Measurements from ENCODE around the gene NFASC. TPM values are rescaled to one million over a fixed set of nuclear protein-coding genes. Genes with fewer than 3 reads are reported as not detected.
A peak's percentile ranks its signal among the peaks of the same experiment; 100 is the strongest.

NFASC gene
- total and polyA plus RNA-seq, 2 donors (not counting 3 experiments of a cell fraction or from before 2014, with no cell fraction given): not detected

DNA sequence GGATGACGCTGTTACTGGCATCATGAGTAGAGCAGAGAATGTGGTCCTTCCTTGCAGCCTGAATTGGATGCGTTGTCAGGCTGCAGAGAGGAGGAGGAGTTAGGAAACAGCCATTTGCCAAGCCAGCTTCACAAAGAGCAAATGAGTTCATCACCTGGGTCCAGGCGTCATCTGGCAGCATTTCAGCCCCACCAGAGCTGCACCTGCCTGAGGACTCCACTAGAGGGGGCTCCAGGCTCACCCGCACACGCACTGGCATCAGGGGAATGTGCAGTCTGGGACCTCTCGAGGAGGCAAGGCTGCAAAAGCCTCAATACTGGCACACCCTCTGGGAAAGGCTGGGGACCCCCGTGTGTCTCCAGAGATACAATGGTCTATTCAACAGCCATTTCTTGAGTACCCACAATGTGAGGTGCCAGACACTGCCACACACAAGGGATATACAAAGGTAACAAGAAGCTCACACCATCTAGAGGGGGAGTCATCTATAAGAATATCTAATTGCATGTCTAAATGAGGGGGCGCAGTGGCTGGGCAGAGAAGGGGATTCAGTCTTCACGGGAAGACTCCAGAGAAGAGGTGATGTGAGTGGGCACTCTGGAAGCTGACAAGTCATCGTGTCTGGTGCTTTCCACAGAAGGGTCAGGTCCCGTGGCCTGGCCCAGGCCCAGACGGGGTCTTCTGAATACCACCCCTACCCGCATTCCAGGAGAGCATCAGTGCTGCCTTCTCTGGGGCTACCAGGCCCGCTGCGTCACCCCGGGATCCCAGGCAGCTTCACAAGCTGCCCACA is 118.8 kb downstream of the NFASC start:
- FAIRE-seq: peak; percentile 80
- ChIA-PET CTCF (interaction anchor here (0.6 to 8.7 kb wide), 32 partner anchors 10 to 1003 kb away, joined by 3 to 304 read pairs (median 4); partner anchors contain the start of genes CNTN2, RBBP5 and TMCC2), POLR2A (no interaction called here)
- H3K9me1 ChIP-seq (replicated peaks; ENCODE audit: control insufficient read depth, extremely low read depth, insufficient read depth, low read length): no peaks in the 10 kb centered on the region
- H4K20me1 ChIP-seq (replicated peaks; ENCODE audit: control insufficient read depth, extremely low read depth, insufficient read depth, low read length): no peaks in the 10 kb centered on the region
- H2AFZ ChIP-seq (ENCODE audit: low read depth, low read length): no peak overlapping the region
- no TSS peak for BruUV-seq (replicated peaks)
- peak; percentile 76 for DNase-seq (ENCODE audit: low read depth, low spot score)
- TF ChIP-seq POLR2AphosphoS5 (IDR thresholded peaks at IDR 0.05; ENCODE audit: insufficient read depth, low read depth, low read length) (no peak), CTCF (IDR thresholded peaks at IDR 0.05; ENCODE audit: extremely low read depth in 1 of 2, insufficient read depth in 1 of 2, low read depth in 1 of 2, low read length in 2 of 2) (peak; percentile 92 to 98), FOS (IDR thresholded peaks at IDR 0.05; ENCODE audit: borderline replicate concordance, insufficient read depth, low read length) (no peak)
- no peak overlapping the region for H3K9ac ChIP-seq (replicated peaks; ENCODE audit: extremely low read depth, insufficient read depth, low read length)
- no peak overlapping the region for H3K4me3 ChIP-seq (replicated peaks in 1 of 3; ENCODE audit: insufficient read depth in 1 of 3, low read depth in 1 of 3, low read length in 3 of 3)
- dilution Hi-C loops (cut with MboI; ENCODE audit: extremely low pct_ligation_motif_present, low sequenced_read_pairs): no loop called here
- no peaks in the 10 kb centered on the region for H3K9me3 ChIP-seq (replicated peaks; ENCODE audit: control insufficient read depth, insufficient read depth, low read length)
- H3K4me1 ChIP-seq (ENCODE audit: control insufficient read depth, extremely low read depth, insufficient read depth, low read length): no peaks in the 10 kb centered on the region
- intact Hi-C loops (cut with micrococcal nuclease): loop anchor here (1.0 to 2.0 kb wide), 4 partner anchors 72 to 335 kb away; no protein-coding TSS in a partner anchor
- no peak overlapping the region for H3K4me2 ChIP-seq (ENCODE audit: insufficient read depth, low read length)
- H3K36me3 ChIP-seq (ENCODE audit: control insufficient read depth in 2 of 2, extremely low read depth in 1 of 2, insufficient read depth in 2 of 2, low read length in 2 of 2): no peaks in the 10 kb centered on the region
- H3K27me3 ChIP-seq (ENCODE audit: control insufficient read depth in 2 of 2, insufficient read depth in 2 of 2, low read length in 2 of 2): peaks cover 0 to 19% of the 10 kb centered on the region in 2 experiments
- no peaks in the 10 kb centered on the region for H3K79me2 ChIP-seq (ENCODE audit: control insufficient read depth, insufficient read depth, low read length)
- H3K27ac ChIP-seq (ENCODE audit: insufficient read depth, low read depth, low read length): no peak overlapping the region
